ENCODE results near the gene MBD3L5. TPM values are rescaled to one million over a fixed set of nuclear protein-coding genes. Genes with fewer than 3 reads are reported as not detected.
"Not testable (repeated sequence)": the region's sequence is repeated elsewhere in the genome, so short reads cannot be mapped to it uniquely, and the experiment has no call there.

The MBD3L5 gene
- total RNA-seq (ENCODE audit: unreplicated experiment): not detected
- long read RNA-seq: 0 reads

DNA sequence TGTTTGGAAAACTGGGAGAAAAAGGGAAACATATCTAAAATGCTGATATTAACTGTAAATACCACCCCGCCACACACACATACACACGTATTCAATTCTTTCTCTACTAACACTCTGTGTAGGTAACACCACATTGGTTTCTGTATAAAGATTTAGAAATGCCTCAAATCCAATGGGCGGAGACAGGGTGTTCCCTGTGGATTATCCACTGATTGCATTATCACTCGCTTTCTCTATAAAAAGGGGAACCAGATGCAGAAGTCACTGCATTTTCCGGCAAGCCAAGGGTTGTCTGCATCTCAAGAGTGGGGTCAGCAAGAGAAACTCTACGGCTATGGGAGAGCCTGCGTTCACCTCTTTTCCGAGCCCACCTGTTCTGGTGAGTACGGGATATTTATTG, at the start of gene MBD3L5:
TSS of gene MBD3L5 (plus strand) at position 301 of the 400 bp plus-strand sequence. CDS start at position 335, 34 bp downstream.
- not testable (repeated sequence) for H3K27me3 Mint-ChIP-seq (ENCODE audit: unreplicated experiment); H3K4me3 Mint-ChIP-seq (ENCODE audit: unreplicated experiment); H3K27ac Mint-ChIP-seq (ENCODE audit: unreplicated experiment); H3K36me3 Mint-ChIP-seq (ENCODE audit: low read depth, unreplicated experiment); H3K9me3 Mint-ChIP-seq (ENCODE audit: unreplicated experiment); DNase-seq (ENCODE audit: low spot score); H3K4me1 Mint-ChIP-seq (ENCODE audit: unreplicated experiment)

DNA sequence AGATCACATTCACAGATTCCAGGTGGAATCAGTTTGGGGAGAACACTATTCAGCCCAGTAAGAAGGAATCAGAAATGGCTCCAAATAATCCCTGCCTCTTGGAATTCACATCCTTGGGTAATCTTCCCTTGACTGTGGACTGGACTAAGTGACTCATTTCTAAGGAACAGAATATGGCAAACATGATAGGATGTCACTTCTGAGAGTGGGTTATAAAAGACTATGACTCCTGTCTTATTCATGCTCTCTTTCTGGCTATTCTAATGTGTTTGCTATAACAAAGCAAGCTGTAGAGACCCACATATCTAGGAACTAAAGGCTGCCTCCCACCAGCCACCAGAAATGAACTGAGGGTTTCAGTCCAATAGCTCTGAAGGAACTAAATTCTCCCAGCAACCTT, 46.9 kb upstream of the MBD3L5 start:
- H3K4me1 Mint-ChIP-seq (ENCODE audit: unreplicated experiment): no peaks in the 10 kb centered on the region
- H3K36me3 Mint-ChIP-seq (ENCODE audit: low read depth, unreplicated experiment): peaks cover 7% of the 10 kb centered on the region
- no peak overlapping the region for H3K4me3 Mint-ChIP-seq (ENCODE audit: unreplicated experiment)
- peaks cover 30% of the 10 kb centered on the region for H3K9me3 Mint-ChIP-seq (ENCODE audit: unreplicated experiment)
- no peak for DNase-seq (ENCODE audit: low spot score)
- H3K27ac Mint-ChIP-seq (ENCODE audit: unreplicated experiment): no peak overlapping the region
- TF ChIP-seq, protein P1, sequence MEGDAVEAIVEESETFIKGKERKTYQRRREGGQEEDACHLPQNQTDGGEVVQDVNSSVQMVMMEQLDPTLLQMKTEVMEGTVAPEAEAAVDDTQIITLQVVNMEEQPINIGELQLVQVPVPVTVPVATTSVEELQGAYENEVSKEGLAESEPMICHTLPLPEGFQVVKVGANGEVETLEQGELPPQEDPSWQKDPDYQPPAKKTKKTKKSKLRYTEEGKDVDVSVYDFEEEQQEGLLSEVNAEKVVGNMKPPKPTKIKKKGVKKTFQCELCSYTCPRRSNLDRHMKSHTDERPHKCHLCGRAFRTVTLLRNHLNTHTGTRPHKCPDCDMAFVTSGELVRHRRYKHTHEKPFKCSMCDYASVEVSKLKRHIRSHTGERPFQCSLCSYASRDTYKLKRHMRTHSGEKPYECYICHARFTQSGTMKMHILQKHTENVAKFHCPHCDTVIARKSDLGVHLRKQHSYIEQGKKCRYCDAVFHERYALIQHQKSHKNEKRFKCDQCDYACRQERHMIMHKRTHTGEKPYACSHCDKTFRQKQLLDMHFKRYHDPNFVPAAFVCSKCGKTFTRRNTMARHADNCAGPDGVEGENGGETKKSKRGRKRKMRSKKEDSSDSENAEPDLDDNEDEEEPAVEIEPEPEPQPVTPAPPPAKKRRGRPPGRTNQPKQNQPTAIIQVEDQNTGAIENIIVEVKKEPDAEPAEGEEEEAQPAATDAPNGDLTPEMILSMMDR (IDR thresholded peaks at IDR 0.05; ENCODE audit: unreplicated experiment): no peak
- H3K27me3 Mint-ChIP-seq (ENCODE audit: unreplicated experiment): peaks cover 3% of the 10 kb centered on the region

DNA sequence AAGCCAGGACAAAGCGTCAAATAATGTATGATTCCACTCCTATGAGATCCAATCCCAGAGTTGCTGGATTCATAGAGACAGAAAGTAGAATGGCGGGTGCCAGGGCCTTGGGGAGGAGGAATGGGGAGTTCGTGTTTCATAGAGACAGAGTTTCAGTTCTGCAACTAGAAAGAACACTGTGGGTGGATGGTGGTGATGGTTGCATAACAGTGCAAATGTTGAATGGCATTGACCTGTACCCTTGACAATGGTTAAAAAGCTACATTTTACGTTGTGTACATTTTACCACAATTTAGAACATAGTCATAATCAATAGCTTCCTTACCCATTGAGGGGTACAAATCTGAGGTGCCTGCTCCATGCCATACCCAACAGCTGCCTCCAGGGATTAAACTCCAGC, 42.5 kb upstream of the MBD3L5 start:
- Mint-ChIP-seq H3K4me3 (ENCODE audit: unreplicated experiment) (no peak overlapping the region), H3K4me1 (ENCODE audit: unreplicated experiment) (no peaks in the 10 kb centered on the region), H3K9me3 (ENCODE audit: unreplicated experiment) (peaks cover 34% of the 10 kb centered on the region), H3K36me3 (ENCODE audit: low read depth, unreplicated experiment) (peaks cover 7% of the 10 kb centered on the region), H3K27ac (ENCODE audit: unreplicated experiment) (no peak overlapping the region), H3K27me3 (ENCODE audit: unreplicated experiment) (peaks cover 6% of the 10 kb centered on the region)
- TF ChIP-seq, protein P1 (IDR thresholded peaks at IDR 0.05; ENCODE audit: unreplicated experiment): no peak
- DNase-seq (ENCODE audit: low spot score): no peak

DNA sequence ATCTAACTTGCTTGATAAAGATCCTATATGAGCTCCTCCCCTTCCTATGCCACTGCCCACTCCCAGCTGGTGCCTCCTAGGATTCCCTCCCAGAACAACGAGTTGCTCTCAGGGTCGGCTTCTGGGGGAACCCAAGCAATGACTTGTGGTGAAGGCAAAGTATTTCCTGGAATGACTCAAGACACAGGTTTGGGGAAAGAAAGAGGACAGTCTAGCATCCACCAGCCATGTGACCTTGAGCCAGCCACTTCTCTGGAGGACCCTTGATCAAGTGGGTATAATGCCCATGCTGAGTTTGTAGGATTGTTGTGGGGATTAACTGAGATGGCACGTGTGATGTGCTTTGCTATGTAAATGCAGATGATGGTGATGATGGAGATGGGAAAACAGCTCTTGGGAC, 42.1 kb upstream of the MBD3L5 start:
- peaks cover 30% of the 10 kb centered on the region for H3K9me3 Mint-ChIP-seq (ENCODE audit: unreplicated experiment)
- no peak for DNase-seq (ENCODE audit: low spot score)

DNA sequence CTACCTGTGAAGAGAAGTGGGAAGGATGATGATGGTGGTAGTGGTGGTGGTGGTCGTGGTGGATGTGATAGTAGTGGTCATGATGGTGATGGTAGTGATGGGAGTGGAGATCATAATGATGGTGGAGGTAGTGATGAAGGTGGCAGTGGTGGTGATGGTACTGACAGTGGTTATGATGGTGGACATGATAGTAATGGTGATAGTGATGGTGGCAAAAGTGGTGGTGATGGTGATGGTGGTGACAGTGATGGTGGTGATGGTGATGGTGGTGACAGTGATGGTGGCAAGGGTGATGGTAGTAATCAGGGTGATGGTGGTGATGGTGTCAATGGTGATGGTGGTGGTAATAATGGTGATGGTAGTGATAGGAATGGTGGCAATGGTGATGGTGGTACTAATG, 35.3 kb upstream of the MBD3L5 start:
- H3K27me3 Mint-ChIP-seq (ENCODE audit: unreplicated experiment): peaks cover 8% of the 10 kb centered on the region
- H3K9me3 Mint-ChIP-seq (ENCODE audit: unreplicated experiment): peaks cover 35% of the 10 kb centered on the region
- no peak overlapping the region for H3K27ac Mint-ChIP-seq (ENCODE audit: unreplicated experiment)
- peaks cover 15% of the 10 kb centered on the region for H3K36me3 Mint-ChIP-seq (ENCODE audit: low read depth, unreplicated experiment)
- TF ChIP-seq, protein P1 (IDR thresholded peaks at IDR 0.05; ENCODE audit: unreplicated experiment): no peak
- DNase-seq (ENCODE audit: low spot score): no peak
- H3K4me3 Mint-ChIP-seq (ENCODE audit: unreplicated experiment): peak overlapping the region; percentile 56
- no peaks in the 10 kb centered on the region for H3K4me1 Mint-ChIP-seq (ENCODE audit: unreplicated experiment)

More for the DNA sequence above, 42.1 kb upstream of the MBD3L5 start:
- H3K27me3 Mint-ChIP-seq (ENCODE audit: unreplicated experiment): peaks cover 6% of the 10 kb centered on the region
- no peaks in the 10 kb centered on the region for H3K4me1 Mint-ChIP-seq (ENCODE audit: unreplicated experiment)
- peaks cover 7% of the 10 kb centered on the region for H3K36me3 Mint-ChIP-seq (ENCODE audit: low read depth, unreplicated experiment)
- H3K4me3 Mint-ChIP-seq (ENCODE audit: unreplicated experiment): peak overlapping the region; percentile 31
- H3K27ac Mint-ChIP-seq (ENCODE audit: unreplicated experiment): no peak overlapping the region
- TF ChIP-seq, protein P1 (IDR thresholded peaks at IDR 0.05; ENCODE audit: unreplicated experiment): no peak
